HG03097 (cell line): ENCODE data around the gene CCNB3.
"Not testable (repeated sequence)": the region's sequence is repeated elsewhere in the genome, so short reads cannot be mapped to it uniquely, and the experiment has no call there.

Experiments used
- ATAC-seq: cut with Tn5 transposase; IDR thresholded peaks from one replicate; pipeline ENCODE4 v1.9.1; 2021; ENCODE audit not compliant: unreplicated experiment, low FRiP score

Gene CCNB3

GRCh38 chrX:50204364-50204899 is at the start of gene CCNB3:
TSS of gene CCNB3 (plus strand) at chrX:50204765. CDS start at chrX:50285164, 80,399 bp downstream.
- peak; percentile 96 for ATAC-seq

- ATAC-seq, result no peak
Measured at GRCh38 chrX:50157545-50158135, 46.9 kb upstream of the CCNB3 start.

GRCh38 chrX:50158593-50158992 is 46.0 kb upstream of the CCNB3 start:
- ATAC-seq, result no peak

- ATAC-seq, result no peak
Measured at GRCh38 chrX:50161127-50161526, 43.4 kb upstream of the CCNB3 start.

GRCh38 chrX:50165727-50166126 is 38.8 kb upstream of the CCNB3 start:
- no peak for ATAC-seq

GRCh38 chrX:50167366-50167765 is 37.2 kb upstream of the CCNB3 start:
- no peak for ATAC-seq

- no peak for ATAC-seq
Measured at GRCh38 chrX:50168241-50168687, 36.3 kb upstream of the CCNB3 start.

GRCh38 chrX:50169717-50170116 is 34.8 kb upstream of the CCNB3 start:
- no peak for ATAC-seq

GRCh38 chrX:50180073-50180940 is 24.3 kb upstream of the CCNB3 start:
- ATAC-seq, result no peak

GRCh38 chrX:50183891-50184290 is 20.7 kb upstream of the CCNB3 start:
- ATAC-seq, result no peak

GRCh38 chrX:50188859-50189600 is 15.5 kb upstream of the CCNB3 start:
- ATAC-seq, result no peak

GRCh38 chrX:50198348-50198747 is 6.2 kb upstream of the CCNB3 start:
- ATAC-seq, result no peak

GRCh38 chrX:50200907-50201306 is 3.7 kb upstream of the CCNB3 start, which contains the start of gene AKAP4:
TSS of gene AKAP4 (minus strand) at chrX:50201007. CDS start at chrX:50200889, 118 bp downstream.
- ATAC-seq, result no peak

GRCh38 chrX:50202539-50202938 is 2.0 kb upstream of the CCNB3 start:
- ATAC-seq, result no peak

GRCh38 chrX:50206753-50207152 is 2.2 kb downstream of the CCNB3 start:
- no peak for ATAC-seq

GRCh38 chrX:50211510-50211909 is 6.9 kb downstream of the CCNB3 start:
- ATAC-seq, result no peak

GRCh38 chrX:50281253-50281652 is 76.7 kb downstream of the CCNB3 start:
- ATAC-seq, result no peak

GRCh38 chrX:50327235-50327634 is 122.7 kb downstream of the CCNB3 start:
- no peak for ATAC-seq

GRCh38 chrX:50332668-50333067 is 128.1 kb downstream of the CCNB3 start:
- ATAC-seq, result not testable (repeated sequence)

GRCh38 chrX:50333308-50333707 is 128.7 kb downstream of the CCNB3 start:
- ATAC-seq, result no peak

GRCh38 chrX:50343917-50344316 is 139.4 kb downstream of the CCNB3 start:
- no peak for ATAC-seq
